Keratinocyte (primary cell): ENCODE measurements around the gene ORMDL2. TPM values are rescaled to one million over a fixed set of nuclear protein-coding genes. Genes with fewer than 3 reads are reported as not detected.
A peak's percentile ranks its signal among the peaks of the same experiment; 100 is the strongest.

Source experiments
- DNase-seq: peaks from one replicate; pipeline ENCODE4 v3.0.0-alpha.2; 2011; ENCODE audit warnings: low read depth, missing footprints, low spot score
- FAIRE-seq: peaks from 2 replicates; lab custom pipeline; 2011; peaks lifted over from hg19 to GRCh38; lab: Jason Lieb, UNC
- H2AFZ ChIP-seq: 2 replicates; pipeline ENCODE4 v1.6.0; 2012; ENCODE audit warnings: low read length, control low read depth, inconsistent platforms; ENCODE audit not compliant: control insufficient read depth
- H3K27ac ChIP-seq: 2 replicates; pipeline ENCODE4 v1.5.1; 2011; ENCODE audit warnings: low read length; ENCODE audit not compliant: control insufficient read depth, insufficient read depth
- H3K27me3 ChIP-seq: 3 replicates; pipeline ENCODE4 v1.6.0; 2011; ENCODE audit warnings: low read length; ENCODE audit not compliant: control insufficient read depth, insufficient read depth; ENCODE audit errors: extremely low read depth
- H3K36me3 ChIP-seq, 2 experiments: 2 replicates in 1 of 2; 3 replicates in 1 of 2; pipeline ENCODE4 v1.5.1; 2011; ENCODE audit warnings: low read length in 2 of 2, mild to moderate bottlenecking in 1 of 2; ENCODE audit not compliant: control insufficient read depth in 2 of 2, insufficient read depth in 2 of 2; ENCODE audit errors: extremely low read depth in 1 of 2
- H3K4me1 ChIP-seq: 3 replicates; pipeline ENCODE4 v1.5.1; 2011; ENCODE audit warnings: low read length; ENCODE audit not compliant: control insufficient read depth, insufficient read depth; ENCODE audit errors: extremely low read depth
- H3K4me2 ChIP-seq: 3 replicates; pipeline ENCODE4 v1.6.0; 2011; ENCODE audit warnings: low read depth, low read length; ENCODE audit not compliant: control insufficient read depth, insufficient read depth; ENCODE audit errors: extremely low read depth
- H3K4me3 ChIP-seq, 3 experiments: fragments of 200-600 bp in 1 of 3; sonication (generic) in 1 of 3; 2 replicates in 2 of 3; 3 replicates in 1 of 3; pipeline ENCODE4 v1.5.1; 2011 to 2016; ENCODE audit warnings: low read length in 3 of 3, mild to moderate bottlenecking in 3 of 3, control low read depth in 2 of 3, inconsistent platforms in 1 of 3, low read depth in 1 of 3, mixed read lengths in 1 of 3, mixed run types in 1 of 3, moderate library complexity in 1 of 3; ENCODE audit not compliant: control insufficient read depth in 2 of 3, insufficient read depth in 2 of 3; ENCODE audit errors: extremely low read depth in 1 of 3
- H3K79me2 ChIP-seq: 2 replicates; pipeline ENCODE4 v1.6.0; 2012; ENCODE audit warnings: low read length; ENCODE audit not compliant: control insufficient read depth, insufficient read depth
- H3K9ac ChIP-seq: 3 replicates; pipeline ENCODE4 v1.6.0; 2011; ENCODE audit warnings: low read length; ENCODE audit not compliant: control insufficient read depth, insufficient read depth; ENCODE audit errors: extremely low read depth
- H3K9me1 ChIP-seq: 3 replicates; pipeline ENCODE4 v1.6.0; 2011; ENCODE audit warnings: low read length; ENCODE audit not compliant: control insufficient read depth, insufficient read depth; ENCODE audit errors: extremely low read depth
- H3K9me3 ChIP-seq: 2 replicates; pipeline ENCODE4 v1.5.1; 2012; ENCODE audit warnings: low read depth, low read length; ENCODE audit not compliant: control insufficient read depth
- H4K20me1 ChIP-seq: 3 replicates; pipeline ENCODE4 v1.6.0; 2011; ENCODE audit warnings: low read length; ENCODE audit not compliant: control insufficient read depth, insufficient read depth; ENCODE audit errors: extremely low read depth
- CTCF ChIP-seq, 3 experiments: IDR thresholded peaks in 1 of 3; conservative IDR thresholded peaks in 1 of 3; optimal IDR thresholded peaks in 1 of 3; 2 replicates in 2 of 3; 3 replicates in 1 of 3; pipeline versions ENCODE3 to v1.5.1; 2011; ENCODE audit warnings: low read length in 3 of 3, mild to moderate bottlenecking in 3 of 3, moderate library complexity in 2 of 3, control low read depth in 1 of 3, inconsistent platforms in 1 of 3; ENCODE audit not compliant: insufficient read depth in 2 of 3; ENCODE audit errors: extremely low read depth in 1 of 3
- EZH2 ChIP-seq: IDR thresholded peaks from one replicate; pipeline ENCODE4 v1.6.1; 2012; ENCODE audit warnings: inconsistent platforms, mild to moderate bottlenecking, low read length, moderate library complexity
- dilution Hi-C: fragments of 300-500 bp; cut with MboI; formaldehyde crosslinking; loops from one replicate; pipeline ENCODE4 v1.7.0; 2020; ENCODE audit warnings: low sequenced_read_pairs; ENCODE audit not compliant: extremely low pct_ligation_motif_present
- polyA plus RNA-seq, 5 experiments: library from polyadenylated mRNA; depleted of rRNA in 3 of 5; stranded (reverse) in 3 of 5; stranded (forward) in 1 of 5; unstranded in 1 of 5; fragments of >200 nt; gene quantifications; 1 replicate in 1 of 5; 2 replicates in 3 of 5; 3 replicates in 1 of 5; pipeline versions ENCODE4 v1.2.1 to v1.2.3, GENCODE V29; 2011 to 2012; ENCODE audit warnings: missing spikeins in 2 of 5, low read depth in 1 of 5, low replicate concordance in 1 of 5

Gene ORMDL2
- polyA plus RNA-seq, 1 donor (not counting 4 experiments of a cell fraction or from before 2014, with no cell fraction given) = 129 TPM

- no peak for FAIRE-seq
- no peaks in the 10 kb centered on the region for H3K9me3 ChIP-seq
- H3K79me2 ChIP-seq = no peaks in the 10 kb centered on the region
- dilution Hi-C loops = no loop called here
- H2AFZ ChIP-seq = peak overlapping the region; percentile 76
- H3K27ac ChIP-seq = peak overlapping the region; percentile 75
- DNase-seq = peak; percentile 59
- peak overlapping the region; percentile 40 for H3K9ac ChIP-seq
- peaks cover 15% of the 10 kb centered on the region for H3K4me1 ChIP-seq
- H4K20me1 ChIP-seq = no peaks in the 10 kb centered on the region
- H3K27me3 ChIP-seq = no peaks in the 10 kb centered on the region
- peak overlapping the region in 1 of 3 experiments; percentile 8 for H3K4me3 ChIP-seq
- H3K4me2 ChIP-seq = peak overlapping the region; percentile 54
- no peaks in the 10 kb centered on the region for H3K9me1 ChIP-seq
- no peak for TF ChIP-seq EZH2
- H3K36me3 ChIP-seq = no peaks in the 10 kb centered on the region
Observed at GRCh38 chr12:55847603-55848291, 29.9 kb downstream of the ORMDL2 start.

GRCh38 chr12:55849616-55850343, 31.9 kb downstream of the ORMDL2 start:
- Histone ChIP-seq H3K36me3 (no peaks in the 10 kb centered on the region), H3K9me1 (no peaks in the 10 kb centered on the region), H2AFZ (no peak overlapping the region), H3K27me3 (no peaks in the 10 kb centered on the region), H3K9ac (no peak overlapping the region), H3K79me2 (no peaks in the 10 kb centered on the region), H3K27ac (no peak overlapping the region), H3K9me3 (no peaks in the 10 kb centered on the region), H4K20me1 (no peaks in the 10 kb centered on the region), H3K4me1 (peaks cover 9% of the 10 kb centered on the region), H3K4me3 (no peak overlapping the region), H3K4me2 (no peak overlapping the region)
- no peak for FAIRE-seq
- no peak for DNase-seq
- dilution Hi-C loops = no loop called here
- TF ChIP-seq CTCF (optimal IDR thresholded peaks at IDR 0.05 in 1 of 3, IDR thresholded peaks at IDR 0.05 in 1 of 3, conservative IDR thresholded peaks at IDR 0.05 in 1 of 3; ENCODE audit: extremely low read depth in 1 of 3, insufficient read depth in 2 of 3, low read length in 3 of 3) (no peak), EZH2 (no peak)
